ENCODE measurements around the gene FABP6. TPM values are rescaled to one million over a fixed set of nuclear protein-coding genes. Genes with fewer than 3 reads are reported as not detected.

The FABP6 gene
- total and polyA plus RNA-seq, 2 experiments from 2014 or later, result 7.2 to 55.7 TPM

DNA sequence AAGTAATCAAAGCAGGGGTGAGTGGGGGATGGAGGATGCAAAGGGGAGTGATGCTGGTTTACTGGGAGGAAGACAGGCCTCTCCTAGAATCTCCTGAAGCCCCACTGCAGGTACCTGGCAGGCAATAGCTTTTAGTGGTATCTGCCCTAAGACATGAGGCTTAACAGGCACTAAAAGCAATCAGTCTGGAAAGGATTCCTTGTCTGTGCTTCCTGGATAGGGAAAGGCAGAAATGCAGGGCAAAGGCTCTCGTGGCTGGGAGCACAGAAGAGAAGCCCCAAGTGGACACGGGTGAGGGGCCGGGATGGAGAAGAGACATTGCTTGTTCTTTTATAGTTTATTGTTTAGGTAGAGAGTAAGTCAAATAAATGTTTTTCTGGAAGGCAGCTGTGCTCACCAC, 43.0 kb downstream of the FABP6 start:
- Histone ChIP-seq H3K27me3 (no peaks in the 10 kb centered on the region), H4K20me1 (ENCODE audit: insufficient read depth, poor library complexity, severe bottlenecking) (no peaks in the 10 kb centered on the region), H3K27ac (peak overlapping the region; percentile 60), H3K9me2 (replicated peaks; ENCODE audit: insufficient read depth) (no peaks in the 10 kb centered on the region), H3K79me2 (no peaks in the 10 kb centered on the region), H3K4me1 (ENCODE audit: insufficient read depth) (peaks cover 25% of the 10 kb centered on the region), H3K4me2 (peak overlapping the region; percentile 9), H3K36me3 (replicated peaks; ENCODE audit: insufficient read depth, low read depth) (no peaks in the 10 kb centered on the region), H2AFZ (no peak overlapping the region), H3K4me3 (no peak overlapping the region), H3K9me3 (ENCODE audit: low read depth) (no peaks in the 10 kb centered on the region)
- no peak for DNase-seq (ENCODE audit: low spot score)
- TF ChIP-seq EZH2phosphoT487 (IDR thresholded peaks at IDR 0.05; ENCODE audit: low read depth, severe bottlenecking, unreplicated experiment) (no peak), EZH2 (IDR thresholded peaks at IDR 0.05; ENCODE audit: borderline replicate concordance) (no peak)
- TF ChIP-seq, protein P1, sequence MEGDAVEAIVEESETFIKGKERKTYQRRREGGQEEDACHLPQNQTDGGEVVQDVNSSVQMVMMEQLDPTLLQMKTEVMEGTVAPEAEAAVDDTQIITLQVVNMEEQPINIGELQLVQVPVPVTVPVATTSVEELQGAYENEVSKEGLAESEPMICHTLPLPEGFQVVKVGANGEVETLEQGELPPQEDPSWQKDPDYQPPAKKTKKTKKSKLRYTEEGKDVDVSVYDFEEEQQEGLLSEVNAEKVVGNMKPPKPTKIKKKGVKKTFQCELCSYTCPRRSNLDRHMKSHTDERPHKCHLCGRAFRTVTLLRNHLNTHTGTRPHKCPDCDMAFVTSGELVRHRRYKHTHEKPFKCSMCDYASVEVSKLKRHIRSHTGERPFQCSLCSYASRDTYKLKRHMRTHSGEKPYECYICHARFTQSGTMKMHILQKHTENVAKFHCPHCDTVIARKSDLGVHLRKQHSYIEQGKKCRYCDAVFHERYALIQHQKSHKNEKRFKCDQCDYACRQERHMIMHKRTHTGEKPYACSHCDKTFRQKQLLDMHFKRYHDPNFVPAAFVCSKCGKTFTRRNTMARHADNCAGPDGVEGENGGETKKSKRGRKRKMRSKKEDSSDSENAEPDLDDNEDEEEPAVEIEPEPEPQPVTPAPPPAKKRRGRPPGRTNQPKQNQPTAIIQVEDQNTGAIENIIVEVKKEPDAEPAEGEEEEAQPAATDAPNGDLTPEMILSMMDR (IDR thresholded peaks at IDR 0.05; ENCODE audit: poor library complexity), result no peak
- WGBS (ENCODE audit: low lambda C conversion rate, missing lambda C conversion rate), result 62% methylated on average over 3 of the region's 3 CpGs

DNA sequence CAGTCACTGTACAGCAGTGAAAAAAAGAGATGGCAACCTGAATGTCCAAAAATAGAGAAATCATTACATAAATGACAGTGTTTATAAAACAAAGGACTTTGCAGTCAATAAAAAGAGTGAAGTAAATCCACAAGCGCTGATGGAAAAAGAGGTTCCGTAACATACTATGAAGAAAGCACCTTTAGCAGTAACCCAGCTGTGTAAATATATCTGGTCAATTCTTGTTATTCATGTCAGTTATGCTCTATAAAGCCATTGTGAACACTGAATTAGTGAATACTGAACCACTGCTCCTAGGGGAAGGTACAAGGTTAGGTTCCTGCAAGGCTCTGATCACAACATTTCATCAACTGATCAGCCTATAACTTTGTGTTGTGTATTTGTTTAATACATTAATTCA, 43.6 kb downstream of the FABP6 start:
- Histone ChIP-seq H2AFZ (no peak overlapping the region), H3K79me2 (no peaks in the 10 kb centered on the region), H3K4me1 (ENCODE audit: insufficient read depth) (peaks cover 25% of the 10 kb centered on the region), H3K36me3 (replicated peaks; ENCODE audit: insufficient read depth, low read depth) (no peaks in the 10 kb centered on the region), H3K4me3 (no peak overlapping the region), H3K9me2 (replicated peaks; ENCODE audit: insufficient read depth) (no peaks in the 10 kb centered on the region), H3K27ac (peak overlapping the region; percentile 60), H3K9me3 (ENCODE audit: low read depth) (no peaks in the 10 kb centered on the region), H3K27me3 (no peaks in the 10 kb centered on the region), H4K20me1 (ENCODE audit: insufficient read depth, poor library complexity, severe bottlenecking) (no peaks in the 10 kb centered on the region), H3K4me2 (no peak overlapping the region)
- no peak for DNase-seq (ENCODE audit: low spot score)
- WGBS (ENCODE audit: low lambda C conversion rate, missing lambda C conversion rate), result 58% methylated on average over 2 of the region's 2 CpGs
- TF ChIP-seq, protein P1 (IDR thresholded peaks at IDR 0.05; ENCODE audit: poor library complexity), result no peak
- TF ChIP-seq EZH2 (IDR thresholded peaks at IDR 0.05; ENCODE audit: borderline replicate concordance) (no peak), EZH2phosphoT487 (IDR thresholded peaks at IDR 0.05; ENCODE audit: low read depth, severe bottlenecking, unreplicated experiment) (no peak)

DNA sequence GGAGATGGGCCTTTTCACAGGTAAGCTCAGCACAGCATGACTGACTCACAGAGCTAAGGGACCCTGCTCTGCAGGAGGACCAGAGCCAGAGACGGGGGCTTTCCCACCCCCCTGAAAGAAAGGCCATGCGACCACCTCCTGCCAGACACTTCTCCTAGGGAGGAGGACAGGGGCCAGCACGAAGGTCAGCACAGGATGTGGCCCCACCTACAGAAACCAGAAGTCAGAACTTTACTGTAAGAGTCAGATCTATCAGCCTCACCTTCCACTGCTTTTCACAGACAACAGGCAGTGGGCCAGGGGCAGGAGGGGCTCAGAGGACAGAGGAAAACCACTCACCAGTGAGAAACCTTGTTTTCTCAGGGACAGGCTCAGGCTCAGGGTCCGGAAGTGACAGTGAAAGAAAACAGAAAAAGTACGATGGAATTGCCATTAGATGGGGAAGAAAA, 45.2 kb downstream of the FABP6 start:
- Histone ChIP-seq H3K36me3 (replicated peaks; ENCODE audit: insufficient read depth, low read depth) (no peaks in the 10 kb centered on the region), H4K20me1 (ENCODE audit: insufficient read depth, poor library complexity, severe bottlenecking) (no peaks in the 10 kb centered on the region), H2AFZ (no peak overlapping the region), H3K9me3 (ENCODE audit: low read depth) (no peaks in the 10 kb centered on the region), H3K9me2 (replicated peaks; ENCODE audit: insufficient read depth) (no peaks in the 10 kb centered on the region), H3K4me3 (no peak overlapping the region), H3K4me2 (no peak overlapping the region), H3K27ac (no peak overlapping the region), H3K27me3 (no peaks in the 10 kb centered on the region), H3K79me2 (no peaks in the 10 kb centered on the region), H3K4me1 (ENCODE audit: insufficient read depth) (peaks cover 25% of the 10 kb centered on the region)
- no peak for DNase-seq (ENCODE audit: low spot score)
- TF ChIP-seq, protein P1 (IDR thresholded peaks at IDR 0.05; ENCODE audit: poor library complexity), result no peak
- TF ChIP-seq EZH2 (IDR thresholded peaks at IDR 0.05; ENCODE audit: borderline replicate concordance), result no peak
- TF ChIP-seq EZH2phosphoT487 (IDR thresholded peaks at IDR 0.05; ENCODE audit: low read depth, severe bottlenecking, unreplicated experiment), result no peak
- 78% methylated on average over 5 of the region's 5 CpGs for WGBS (ENCODE audit: low lambda C conversion rate, missing lambda C conversion rate)

DNA sequence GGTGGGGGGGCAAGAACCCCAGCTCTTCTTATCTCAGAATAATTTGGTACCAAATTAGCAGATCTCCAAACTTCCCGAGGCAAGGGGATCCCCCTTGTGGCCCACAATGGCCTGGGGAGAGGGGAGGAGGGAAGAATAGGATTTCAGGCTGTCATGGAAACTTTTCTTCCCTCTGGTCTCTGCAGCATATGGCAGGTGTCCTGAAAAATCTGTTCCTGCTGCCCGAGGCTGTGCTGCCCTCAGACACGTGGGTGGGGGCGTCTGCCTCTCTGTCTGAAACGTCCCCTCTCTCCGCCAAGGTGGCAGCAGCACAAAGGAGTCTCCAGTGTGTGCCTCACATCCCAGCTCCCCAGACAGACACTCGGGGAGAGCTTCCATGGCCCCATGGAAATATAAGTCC, 49.0 kb downstream of the FABP6 start:
- Histone ChIP-seq H3K4me3 (no peak overlapping the region), H3K27ac (no peak overlapping the region), H3K27me3 (no peaks in the 10 kb centered on the region), H2AFZ (no peak overlapping the region), H3K79me2 (peaks cover 6% of the 10 kb centered on the region), H4K20me1 (ENCODE audit: insufficient read depth, poor library complexity, severe bottlenecking) (no peaks in the 10 kb centered on the region), H3K4me2 (no peak overlapping the region), H3K9me3 (ENCODE audit: low read depth) (no peaks in the 10 kb centered on the region), H3K36me3 (replicated peaks; ENCODE audit: insufficient read depth, low read depth) (no peaks in the 10 kb centered on the region), H3K9me2 (replicated peaks; ENCODE audit: insufficient read depth) (no peaks in the 10 kb centered on the region), H3K4me1 (ENCODE audit: insufficient read depth) (no peaks in the 10 kb centered on the region)
- WGBS (ENCODE audit: low lambda C conversion rate, missing lambda C conversion rate), result 77% methylated on average over 7 of the region's 7 CpGs
- no peak for DNase-seq (ENCODE audit: low spot score)
- TF ChIP-seq, protein P1 (IDR thresholded peaks at IDR 0.05; ENCODE audit: poor library complexity), result no peak
- TF ChIP-seq EZH2phosphoT487 (IDR thresholded peaks at IDR 0.05; ENCODE audit: low read depth, severe bottlenecking, unreplicated experiment) (no peak), EZH2 (IDR thresholded peaks at IDR 0.05; ENCODE audit: borderline replicate concordance) (no peak)
